Testis (tissue), 2 donors: ENCODE measurements around the gene SEMA4D.

Experiments used
- CTCF ChIP-seq, 3 experiments: fragments of 450-650 bp in 2 of 3; fragments of 200-600 bp in 1 of 3; sonication (generic) in 1 of 3; IDR thresholded peaks; one replicate each; pipeline ENCODE4 v1.5.1; 2016 to 2019; ENCODE audit warnings: antibody characterized with exemption in 3 of 3, mild to moderate bottlenecking in 2 of 3, moderate library complexity in 1 of 3
- POLR2A ChIP-seq: fragments of 450-650 bp; IDR thresholded peaks from one replicate; pipeline ENCODE4 v1.6.1; 2017; ENCODE audit warnings: antibody characterized with exemption, mild to moderate bottlenecking, moderate library complexity

- no peak for TF ChIP-seq CTCF (IDR thresholded peaks at IDR 0.05)
- no peak for TF ChIP-seq POLR2A
Measured at GRCh38 chr9:89418882-89419640, 78.9 kb downstream of the SEMA4D start.
